B cell (primary cell): ENCODE data around the gene ZFP91. TPM values are rescaled to one million over a fixed set of nuclear protein-coding genes. Genes with fewer than 3 reads are reported as not detected.

ENCODE experiments used
- ATAC-seq: fragments of 200-7000 bp; cut with Tn5 transposase; one replicate; pipeline ENCODE4 v1.10.0; 2021; ENCODE audit warnings: low read depth, mild to moderate bottlenecking, moderate number of reproducible peaks, moderate library complexity
- CTCF ChIA-PET: fragments of 350-600 bp; sonication (Branson Sonifier 250); formaldehyde crosslinking; loops from one replicate; lab custom pipeline; 2021; ENCODE audit warnings: antibody characterized with exemption, inconsistent platforms; lab: Charles Lee
- POLR2A ChIA-PET: fragments of 350-600 bp; sonication (Branson Sonifier 250); formaldehyde crosslinking; loops from one replicate; lab custom pipeline; 2021; ENCODE audit warnings: antibody characterized with exemption; lab: Charles Lee
- DNase-seq: peaks from one replicate; pipeline ENCODE4 v3.0.0; 2013
- H2AFZ ChIP-seq: 2 replicates; pipeline ENCODE4 v1.6.1; 2012; ENCODE audit warnings: mild to moderate bottlenecking, low read depth, low read length; ENCODE audit not compliant: insufficient read depth, poor library complexity, severe bottlenecking
- H3K27ac ChIP-seq, 2 donors: 1 replicate in 1 of 2; 2 replicates in 1 of 2; pipeline ENCODE4 v1.5.1; 2012 to 2013; ENCODE audit warnings: low read length in 2 of 2, mild to moderate bottlenecking in 2 of 2, moderate library complexity in 1 of 2
- H3K27me3 ChIP-seq, 4 experiments: fragments of 200-600 bp in 1 of 4; sonication (generic) in 1 of 4; replicated peaks in 1 of 4; 1 replicate in 2 of 4; 2 replicates in 2 of 4; pipeline versions ENCODE4 v1.6.1 to v1.7.0; 2013 to 2016; ENCODE audit warnings: low read length in 3 of 4, mild to moderate bottlenecking in 2 of 4, mixed read lengths in 1 of 4, moderate library complexity in 1 of 4; ENCODE audit not compliant: insufficient read depth in 4 of 4, control insufficient read depth in 3 of 4; ENCODE audit errors: control extremely low read depth in 1 of 4
- H3K36me3 ChIP-seq, 2 experiments: replicated peaks in 1 of 2; 1 replicate in 1 of 2; 2 replicates in 1 of 2; pipeline versions ENCODE4 v1.6.1 to v1.7.1; 2013; ENCODE audit warnings: low read length in 1 of 2; ENCODE audit not compliant: insufficient read depth in 2 of 2, control insufficient read depth in 1 of 2; ENCODE audit errors: control extremely low read depth in 1 of 2, extremely low read depth in 1 of 2
- H3K4me1 ChIP-seq, 2 donors: fragments of 200-600 bp in 1 of 2; sonication (generic) in 1 of 2; 1 replicate in 1 of 2; 2 replicates in 1 of 2; pipeline versions ENCODE4 v1.5.1 to v1.6.1; 2013 to 2017; ENCODE audit warnings: low read length in 2 of 2; ENCODE audit not compliant: control insufficient read depth in 2 of 2, insufficient read depth in 2 of 2
- H3K4me2 ChIP-seq: replicated peaks from 2 replicates; pipeline ENCODE3; 2012; ENCODE audit warnings: mild to moderate bottlenecking, low read depth, low read length; ENCODE audit not compliant: poor library complexity, severe bottlenecking
- H3K4me3 ChIP-seq, 5 experiments: fragments of 200-600 bp in 1 of 5; sonication (generic) in 1 of 5; 1 replicate in 3 of 5; 2 replicates in 2 of 5; pipeline versions ENCODE4 v1.5.1 to v1.7.0; 2011 to 2016; ENCODE audit warnings: low read length in 4 of 5, mild to moderate bottlenecking in 4 of 5, low read depth in 2 of 5, control low read depth in 1 of 5, moderate library complexity in 1 of 5; ENCODE audit not compliant: insufficient read depth in 1 of 5; ENCODE audit errors: control extremely low read depth in 1 of 5, extremely low read depth in 1 of 5
- H3K79me2 ChIP-seq: fragments of 200-600 bp; sonication (generic); one replicate; pipeline ENCODE4 v1.6.0; 2016; ENCODE audit warnings: low read length; ENCODE audit not compliant: control insufficient read depth, insufficient read depth
- H3K9ac ChIP-seq: fragments of 200-600 bp; sonication (generic); 2 replicates; pipeline ENCODE4 v1.6.1; 2017; ENCODE audit warnings: mild to moderate bottlenecking, low read length, moderate library complexity
- H3K9me3 ChIP-seq, 3 donors: one replicate each; pipeline versions ENCODE4 v1.6.1 to v1.7.1; 2013; ENCODE audit warnings: low read length in 2 of 3; ENCODE audit not compliant: control insufficient read depth in 2 of 3, insufficient read depth in 1 of 3; ENCODE audit errors: control extremely low read depth in 1 of 3
- H4K20me1 ChIP-seq: 2 replicates; pipeline ENCODE4 v1.6.0; 2012; ENCODE audit warnings: mild to moderate bottlenecking, low read length; ENCODE audit not compliant: insufficient read depth, control insufficient read depth, poor library complexity, severe bottlenecking
- H3K27ac Mint-ChIP-seq: one replicate; pipeline ENCODE4 v1.8.0; 2021; ENCODE audit warnings: mixed read lengths
- H3K27me3 Mint-ChIP-seq: one replicate; pipeline ENCODE4 v1.8.0; 2021; ENCODE audit warnings: mixed read lengths
- H3K4me1 Mint-ChIP-seq: one replicate; pipeline ENCODE4 v1.8.0; 2021; ENCODE audit warnings: mixed read lengths
- H3K4me3 Mint-ChIP-seq: one replicate; pipeline ENCODE4 v1.8.0; 2021; ENCODE audit warnings: mixed read lengths
- H3K9me3 Mint-ChIP-seq: one replicate; pipeline ENCODE4 v1.8.0; 2022; ENCODE audit warnings: mixed read lengths; ENCODE audit not compliant: insufficient read depth
- EZH2 ChIP-seq: IDR thresholded peaks from 2 replicates; pipeline ENCODE4 v1.6.1; 2012; ENCODE audit warnings: borderline replicate concordance, low read depth, mild to moderate bottlenecking, moderate library complexity, low read length; ENCODE audit not compliant: insufficient read depth, poor library complexity, severe bottlenecking
- WGBS: methylation state at CpG from one replicate; pipeline ENCODE4 v1.1.5; 2013; ENCODE audit warnings: missing lambda C conversion rate; ENCODE audit not compliant: insufficient coverage; 5-methylcytosine and 5-hydroxymethylcytosine counted together
- intact Hi-C: fragments of 100-400 bp; cut with micrococcal nuclease; formaldehyde crosslinking; loops from one replicate; pipeline ENCODE4 v1.10.0; 2022
- polyA plus RNA-seq: library from polyadenylated mRNA; depleted of rRNA; stranded (reverse); fragments of >200 nt; gene quantifications from 2 replicates; pipeline ENCODE4 v1.2.3, GENCODE V29; 2012
- total RNA-seq, 2 donors: library from RNA; stranded (reverse); fragments of 120-200 nt in 1 of 2; gene quantifications; 1 replicate in 1 of 2; 2 replicates in 1 of 2; pipeline versions ENCODE4 v1.2.3 to v1.2.4, GENCODE V29; 2013 to 2022
- TF ChIP-seq, protein P1 (sequence below): fragments of 200-600 bp; IDR thresholded peaks from one replicate; pipeline ENCODE4 v1.8.0; 2022; ENCODE audit warnings: antibody characterized with exemption, mild to moderate bottlenecking

The ZFP91 gene
- total and polyA plus RNA-seq, 2 donors (not counting 1 experiment from before 2014, with no cell fraction given): 14.4 to 51.2 TPM

DNA sequence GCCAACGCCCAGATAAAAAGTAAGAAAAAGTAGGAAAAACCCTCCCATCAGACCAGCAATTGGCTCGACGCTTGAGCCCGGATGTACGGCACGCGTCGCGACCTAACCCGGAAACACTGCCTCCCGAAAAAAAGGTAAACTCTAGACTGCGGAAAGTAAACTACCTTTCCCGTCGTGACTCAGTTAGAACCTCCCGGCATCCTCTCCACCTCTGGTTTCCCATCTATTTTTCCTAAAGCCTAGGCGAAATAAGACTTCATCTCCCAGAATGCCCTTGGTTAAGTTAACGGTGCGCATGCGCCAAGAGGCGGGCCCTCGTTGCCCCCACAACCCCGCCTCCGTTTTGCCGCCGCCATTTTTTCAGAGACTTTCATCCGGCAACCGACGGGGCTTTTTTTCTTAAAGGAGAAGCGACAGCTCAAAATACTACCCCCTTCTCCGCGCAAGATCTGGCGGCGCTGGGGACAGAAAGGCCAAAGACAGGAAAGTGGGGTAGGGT is 678 bp upstream of the ZFP91 start:
- peak; percentile 98 for DNase-seq
- POLR2A ChIA-PET: interaction anchor here (0.6 to 1.8 kb wide), 2 partner anchors 69 to 483 kb away, joined by 3 to 4 read pairs; no protein-coding TSS in a partner anchor
- Histone ChIP-seq H3K27ac (peak overlapping the region; percentile 100), H4K20me1 (no peaks in the 10 kb centered on the region), H3K27me3 (no peaks in the 10 kb centered on the region), H3K79me2 (peaks cover 68% of the 10 kb centered on the region), H2AFZ (peak overlapping the region; percentile 31), H3K36me3 (no peaks in the 10 kb centered on the region), H3K9me3 (no peaks in the 10 kb centered on the region), H3K4me2 (peak overlapping the region; percentile 79), H3K9ac (peak overlapping the region; percentile 100), H3K4me1 (peaks cover 60 to 65% of the 10 kb centered on the region in 2 donors), H3K4me3 (peak overlapping the region; percentile 91 to 100 (median 99))
- peak overlapping the region; percentile 97 for H3K4me3 Mint-ChIP-seq
- intact Hi-C loops: loop anchor here (1.0 to 10.0 kb wide), 8 partner anchors 481 to 1047 kb away; partner anchors contain the start of genes CLP1, FAM111A, MPEG1 and TIMM10
- peaks cover 70% of the 10 kb centered on the region for H3K4me1 Mint-ChIP-seq
- no peaks in the 10 kb centered on the region for H3K27me3 Mint-ChIP-seq
- CTCF ChIA-PET: interaction anchor here (1.0 to 8.7 kb wide), 6 partner anchors 10 to 1010 kb away, joined by 3 to 102 read pairs (median 11); partner anchors contain the start of gene UBE2L6
- ATAC-seq: peak; percentile 24
- peak overlapping the region; percentile 100 for H3K27ac Mint-ChIP-seq
- under 1% methylated on average over 26 of the region's 33 CpGs for WGBS
- TF ChIP-seq EZH2: no peak
- TF ChIP-seq, protein P1, sequence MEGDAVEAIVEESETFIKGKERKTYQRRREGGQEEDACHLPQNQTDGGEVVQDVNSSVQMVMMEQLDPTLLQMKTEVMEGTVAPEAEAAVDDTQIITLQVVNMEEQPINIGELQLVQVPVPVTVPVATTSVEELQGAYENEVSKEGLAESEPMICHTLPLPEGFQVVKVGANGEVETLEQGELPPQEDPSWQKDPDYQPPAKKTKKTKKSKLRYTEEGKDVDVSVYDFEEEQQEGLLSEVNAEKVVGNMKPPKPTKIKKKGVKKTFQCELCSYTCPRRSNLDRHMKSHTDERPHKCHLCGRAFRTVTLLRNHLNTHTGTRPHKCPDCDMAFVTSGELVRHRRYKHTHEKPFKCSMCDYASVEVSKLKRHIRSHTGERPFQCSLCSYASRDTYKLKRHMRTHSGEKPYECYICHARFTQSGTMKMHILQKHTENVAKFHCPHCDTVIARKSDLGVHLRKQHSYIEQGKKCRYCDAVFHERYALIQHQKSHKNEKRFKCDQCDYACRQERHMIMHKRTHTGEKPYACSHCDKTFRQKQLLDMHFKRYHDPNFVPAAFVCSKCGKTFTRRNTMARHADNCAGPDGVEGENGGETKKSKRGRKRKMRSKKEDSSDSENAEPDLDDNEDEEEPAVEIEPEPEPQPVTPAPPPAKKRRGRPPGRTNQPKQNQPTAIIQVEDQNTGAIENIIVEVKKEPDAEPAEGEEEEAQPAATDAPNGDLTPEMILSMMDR: no peak
- H3K9me3 Mint-ChIP-seq: no peaks in the 10 kb centered on the region
